Neural progenitor cell (in vitro differentiated cells): ENCODE data around the gene C20orf204.

ENCODE experiments used
- CTCF ChIP-seq: fragments of 200-600 bp; sonication (generic); IDR thresholded peaks from 2 replicates; pipeline ENCODE4 v1.5.1; 2017; ENCODE audit warnings: antibody characterized with exemption, mild to moderate bottlenecking
- EZH2 ChIP-seq: fragments of 200-600 bp; sonication (generic); IDR thresholded peaks from 2 replicates; pipeline ENCODE4 v1.6.1; 2017; ENCODE audit warnings: antibody characterized with exemption, mild to moderate bottlenecking, moderate library complexity
- EZH2phosphoT487 ChIP-seq: fragments of 200-600 bp; sonication (generic); IDR thresholded peaks from 2 replicates; pipeline ENCODE4 v1.6.1; 2017; ENCODE audit warnings: antibody characterized with exemption

GRCh38 chr20:64052326-64052722 lies 16.3 kb downstream of the C20orf204 start:
- TF ChIP-seq CTCF (no peak), EZH2 (no peak), EZH2phosphoT487 (no peak)
